GM23338 (cell line): ENCODE data around the gene ATG9B.

ENCODE experiments used
- EZH2 ChIP-seq: fragments of 200-600 bp; sonication (generic); IDR thresholded peaks from one replicate; pipeline ENCODE4 v1.8.0; 2017; ENCODE audit warnings: antibody characterized with exemption, mild to moderate bottlenecking, low read depth; ENCODE audit not compliant: unreplicated experiment
- EZH2phosphoT487 ChIP-seq: fragments of 200-600 bp; sonication (generic); IDR thresholded peaks from one replicate; pipeline ENCODE4 v1.8.1; 2018; ENCODE audit warnings: antibody characterized with exemption; ENCODE audit not compliant: unreplicated experiment
- TF ChIP-seq, protein P1 (sequence below), 2 experiments: fragments of 200-600 bp in 1 of 2; sonication (generic) in 1 of 2; conservative IDR thresholded peaks; 2 replicates each; pipeline versions ENCODE4 v1.5.1 to v1.6.1; 2016 to 2017; ENCODE audit warnings: antibody characterized with exemption in 2 of 2, low read depth in 2 of 2, mild to moderate bottlenecking in 2 of 2, moderate library complexity in 1 of 2

DNA sequence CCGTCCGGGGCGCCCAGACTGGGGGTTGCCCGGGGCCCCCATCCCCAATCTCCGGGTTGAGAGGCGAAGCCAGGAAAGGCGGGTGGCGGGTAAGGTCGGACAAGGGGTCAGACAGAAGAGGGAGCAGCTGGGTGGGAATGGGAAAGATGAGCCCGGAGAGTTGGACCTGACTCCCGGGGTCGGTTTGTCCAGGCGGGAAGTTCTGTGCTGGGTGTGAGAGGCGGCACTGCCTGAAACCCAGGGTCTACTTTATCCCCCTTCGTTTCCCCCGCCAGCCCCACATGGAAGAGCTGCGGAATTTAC lies 35.8 kb upstream of the ATG9B start:
- TF ChIP-seq, protein P1, sequence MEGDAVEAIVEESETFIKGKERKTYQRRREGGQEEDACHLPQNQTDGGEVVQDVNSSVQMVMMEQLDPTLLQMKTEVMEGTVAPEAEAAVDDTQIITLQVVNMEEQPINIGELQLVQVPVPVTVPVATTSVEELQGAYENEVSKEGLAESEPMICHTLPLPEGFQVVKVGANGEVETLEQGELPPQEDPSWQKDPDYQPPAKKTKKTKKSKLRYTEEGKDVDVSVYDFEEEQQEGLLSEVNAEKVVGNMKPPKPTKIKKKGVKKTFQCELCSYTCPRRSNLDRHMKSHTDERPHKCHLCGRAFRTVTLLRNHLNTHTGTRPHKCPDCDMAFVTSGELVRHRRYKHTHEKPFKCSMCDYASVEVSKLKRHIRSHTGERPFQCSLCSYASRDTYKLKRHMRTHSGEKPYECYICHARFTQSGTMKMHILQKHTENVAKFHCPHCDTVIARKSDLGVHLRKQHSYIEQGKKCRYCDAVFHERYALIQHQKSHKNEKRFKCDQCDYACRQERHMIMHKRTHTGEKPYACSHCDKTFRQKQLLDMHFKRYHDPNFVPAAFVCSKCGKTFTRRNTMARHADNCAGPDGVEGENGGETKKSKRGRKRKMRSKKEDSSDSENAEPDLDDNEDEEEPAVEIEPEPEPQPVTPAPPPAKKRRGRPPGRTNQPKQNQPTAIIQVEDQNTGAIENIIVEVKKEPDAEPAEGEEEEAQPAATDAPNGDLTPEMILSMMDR (conservative IDR thresholded peaks at IDR 0.05; ENCODE audit: low read depth in 2 of 2): no peak
- TF ChIP-seq EZH2phosphoT487 (no peak), EZH2 (no peak)
